ENCODE results near the gene HRAS.

HRAS gene

GRCh38 chr11:560305-561147 is 25.1 kb upstream of the HRAS start, which contains the start of the genes LMNTD2 and RASSF7:
Gene LMNTD2, minus strand, starts transcription at chr11:560738. Its CDS starts 22 bp downstream, at chr11:560716.
Gene RASSF7, plus strand, starts transcription at chr11:560970. Its CDS starts 799 bp downstream, at chr11:561769.
- TF ChIP-seq CTCF (IDR thresholded peaks at IDR 0.05; ENCODE audit: control insufficient read depth, extremely low read depth, insufficient read depth): no peak
- peak; percentile 33 for DNase-seq (ENCODE audit: low read depth)
- peak within 1 kb of the TSS; percentile 79 for H3K4me3 ChIP-seq (ENCODE audit: low read depth, low read length)

- DNase-seq (ENCODE audit: low read depth): no peak
- TF ChIP-seq CTCF (IDR thresholded peaks at IDR 0.05; ENCODE audit: control insufficient read depth, extremely low read depth, insufficient read depth): no peak
- H3K4me3 ChIP-seq (ENCODE audit: low read depth, low read length): peak overlapping the region; percentile 62
Observed at GRCh38 chr11:559712-560304, 24.4 kb upstream of the HRAS start.

- no peak for TF ChIP-seq CTCF (IDR thresholded peaks at IDR 0.05; ENCODE audit: control insufficient read depth, extremely low read depth, insufficient read depth)
- no peak for DNase-seq (ENCODE audit: low read depth)
- H3K4me3 ChIP-seq (ENCODE audit: low read depth, low read length): no peak overlapping the region
Observed at GRCh38 chr11:559020-559620, 23.7 kb upstream of the HRAS start.

GRCh38 chr11:558503-558902 is 23.1 kb upstream of the HRAS start:
- no peak for TF ChIP-seq CTCF (IDR thresholded peaks at IDR 0.05; ENCODE audit: control insufficient read depth, extremely low read depth, insufficient read depth)
- no peak overlapping the region for H3K4me3 ChIP-seq (ENCODE audit: low read depth, low read length)

GRCh38 chr11:557328-558132 is 22.2 kb upstream of the HRAS start:
- H3K4me3 ChIP-seq (ENCODE audit: low read depth, low read length): no peak overlapping the region
- no peak for TF ChIP-seq CTCF (IDR thresholded peaks at IDR 0.05; ENCODE audit: control insufficient read depth, extremely low read depth, insufficient read depth)
- no peak for DNase-seq (ENCODE audit: low read depth)

More at GRCh38 chr11:558503-558902, 23.1 kb upstream of the HRAS start:
- DNase-seq (ENCODE audit: low read depth): no peak

- TF ChIP-seq CTCF (IDR thresholded peaks at IDR 0.05; ENCODE audit: control insufficient read depth, extremely low read depth, insufficient read depth): no peak
- DNase-seq (ENCODE audit: low read depth): no peak
- H3K4me3 ChIP-seq (ENCODE audit: low read depth, low read length): no peak overlapping the region
Observed at GRCh38 chr11:556662-557256, 21.4 kb upstream of the HRAS start.
